Ureter (tissue), 1 donor: ENCODE data around the gene ACP1. TPM values are rescaled to one million over a fixed set of nuclear protein-coding genes. Genes with fewer than 3 reads are reported as not detected.

Experiments
- DNase-seq: peaks from one replicate; pipeline ENCODE4 v3.0.0-alpha.2; 2020; ENCODE audit warnings: low spot score
- total RNA-seq: library from RNA; stranded (reverse); gene quantifications from one replicate; pipeline ENCODE4 v1.2.4, GENCODE V29; 2023
- donor health status: DM: yes; HTN: yes; CAD: no.

The ACP1 gene
- total RNA-seq, 1 donor from 2014 or later: 97.5 TPM

DNA sequence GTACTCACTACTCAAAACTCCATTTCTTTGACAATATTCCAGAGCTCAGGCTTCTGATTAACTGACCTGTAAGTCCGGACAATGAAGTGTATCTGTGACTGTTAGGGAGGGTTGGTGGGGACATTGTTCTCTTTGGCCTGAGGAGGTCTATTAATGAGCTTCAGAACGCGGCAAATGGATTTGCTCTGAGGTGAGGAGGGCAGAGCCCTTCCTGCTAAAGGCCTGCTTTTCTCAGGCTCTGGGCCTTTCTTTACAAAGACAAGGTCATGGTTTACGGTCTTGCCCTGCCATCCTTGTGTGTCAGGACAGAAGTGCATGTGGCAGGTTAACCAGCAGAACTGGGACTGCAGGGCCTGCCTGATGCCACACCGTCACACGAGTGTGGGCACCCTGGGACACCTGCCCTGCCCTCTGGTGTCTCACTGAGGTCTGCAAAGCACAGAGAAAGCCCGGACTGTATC, 15.9 kb downstream of the ACP1 start:
- DNase-seq: no peak

DNA sequence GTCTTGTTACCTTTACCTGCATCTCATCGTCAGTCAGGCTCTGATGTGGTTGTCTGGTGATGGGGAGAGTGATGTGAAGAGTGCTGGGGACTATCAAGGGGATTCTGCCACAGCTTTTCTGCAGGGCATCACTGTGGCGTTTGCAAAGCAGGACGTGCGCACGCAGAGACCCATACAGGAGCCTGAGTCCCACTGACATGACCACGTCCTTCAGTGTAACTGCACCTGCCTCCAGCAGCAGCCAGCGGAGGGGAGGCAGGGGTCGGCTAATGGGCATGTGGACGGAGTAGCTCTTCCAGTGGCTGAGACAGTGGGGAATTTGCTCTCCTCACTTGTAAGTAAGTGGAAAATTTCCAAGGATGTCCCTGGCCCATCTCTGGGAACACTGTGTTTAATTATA, 16.6 kb downstream of the ACP1 start:
- no peak for DNase-seq

DNA sequence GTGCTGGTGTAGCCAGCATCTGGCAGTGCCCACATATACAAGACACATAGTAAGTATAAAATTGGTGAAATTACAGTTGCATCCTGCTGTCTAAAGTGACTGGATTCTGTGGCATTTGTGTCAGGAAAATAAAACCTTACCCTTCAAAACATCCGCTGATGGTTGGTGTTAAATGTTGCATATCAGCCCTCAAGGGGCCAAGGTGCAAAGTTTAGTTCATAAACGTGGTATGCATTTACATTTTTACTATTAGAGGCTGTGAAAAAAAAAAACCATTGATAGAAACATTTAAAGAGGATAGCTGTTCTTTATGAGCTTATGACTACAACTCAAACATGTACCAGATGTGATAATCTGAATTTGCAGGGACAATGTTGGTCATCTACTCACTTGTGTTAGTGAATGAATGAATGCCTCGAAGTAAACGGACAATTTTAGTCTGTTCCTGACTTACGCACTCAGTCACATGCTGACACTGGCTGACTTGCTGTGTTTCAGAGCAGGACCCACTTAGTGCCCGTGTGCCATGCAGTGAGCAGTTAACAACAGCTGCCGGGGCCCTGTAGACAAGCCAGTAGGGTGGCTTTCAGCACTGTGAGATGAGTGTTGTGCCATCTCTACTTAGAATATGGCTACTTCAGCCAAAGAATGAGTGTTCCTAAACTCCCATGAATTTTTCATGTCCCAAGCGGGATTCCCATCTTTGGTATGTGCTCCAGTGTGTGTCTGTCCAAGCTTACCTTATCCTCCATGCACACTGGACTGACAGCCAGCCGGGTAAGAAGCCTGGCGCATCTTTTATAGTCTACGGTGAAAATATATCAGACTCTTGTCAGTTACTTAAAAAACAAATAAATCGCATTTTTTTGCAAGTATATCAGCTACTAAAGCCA, 17.9 kb downstream of the ACP1 start:
- DNase-seq: no peak

DNA sequence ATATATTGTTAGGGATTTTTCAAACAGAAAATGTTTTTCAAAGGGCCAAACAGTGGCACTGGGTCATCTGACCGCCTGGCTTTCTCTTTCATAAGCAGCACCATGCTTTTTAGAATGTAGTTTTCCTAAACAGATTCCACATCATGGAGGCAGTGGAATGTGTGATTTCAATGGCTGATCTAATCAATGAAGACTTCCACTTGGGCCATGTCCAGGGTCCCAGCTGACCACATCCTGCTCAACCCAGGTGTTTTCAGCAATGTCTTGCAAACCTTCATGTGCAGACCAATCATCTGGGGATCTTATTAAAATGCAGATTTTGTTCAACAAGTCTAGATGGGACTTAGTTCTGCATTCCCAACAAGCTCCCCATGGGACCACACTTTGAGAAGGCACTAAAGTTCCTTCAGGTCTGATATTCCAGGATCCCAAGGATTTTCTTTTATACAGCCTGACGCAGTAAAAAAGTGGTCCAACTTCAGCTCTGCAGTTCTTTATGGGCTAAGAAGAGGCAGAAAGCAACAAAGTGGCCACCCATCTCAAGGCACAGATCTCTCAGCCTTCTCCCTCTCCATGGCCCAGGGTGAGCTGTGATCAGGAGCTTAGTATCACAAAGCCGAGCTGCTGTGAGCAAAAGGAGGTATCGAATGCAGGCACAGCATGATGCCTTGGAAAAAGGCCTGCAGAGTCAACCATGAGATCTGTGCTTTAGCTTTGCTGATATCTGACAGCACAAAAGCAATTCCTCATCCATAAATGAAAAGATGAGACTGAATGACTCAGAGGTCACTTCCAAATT, 19.4 kb downstream of the ACP1 start:
- DNase-seq: no peak

DNA sequence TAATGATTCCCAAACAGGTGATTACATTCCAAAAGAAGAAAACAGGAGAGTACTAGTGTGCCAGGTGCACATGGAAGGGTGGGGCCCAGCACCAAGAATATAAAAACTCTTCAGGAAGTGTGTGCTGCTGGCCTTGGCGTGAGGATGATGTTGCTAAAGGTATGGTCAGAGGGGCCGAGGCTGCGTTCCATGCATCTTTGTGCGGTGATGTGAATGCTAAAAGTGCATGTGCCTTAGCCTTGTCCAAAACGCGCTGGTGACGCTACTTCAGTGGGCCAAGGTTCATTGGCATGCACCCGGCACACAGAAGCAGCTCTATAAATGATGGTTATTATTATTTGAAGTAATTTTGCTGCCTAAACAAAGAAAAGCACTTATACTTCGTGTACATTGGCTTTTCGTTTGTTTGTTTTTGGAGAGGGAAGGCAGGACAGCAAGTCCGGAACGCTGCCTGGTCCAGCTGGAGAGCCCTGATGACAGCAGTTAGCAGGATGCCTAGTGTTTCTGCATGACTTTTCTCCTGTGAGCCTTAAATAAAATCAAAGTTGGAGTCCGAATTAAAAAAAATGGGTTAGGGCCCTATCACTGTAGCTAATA, 20.2 kb downstream of the ACP1 start:
- no peak for DNase-seq

DNA sequence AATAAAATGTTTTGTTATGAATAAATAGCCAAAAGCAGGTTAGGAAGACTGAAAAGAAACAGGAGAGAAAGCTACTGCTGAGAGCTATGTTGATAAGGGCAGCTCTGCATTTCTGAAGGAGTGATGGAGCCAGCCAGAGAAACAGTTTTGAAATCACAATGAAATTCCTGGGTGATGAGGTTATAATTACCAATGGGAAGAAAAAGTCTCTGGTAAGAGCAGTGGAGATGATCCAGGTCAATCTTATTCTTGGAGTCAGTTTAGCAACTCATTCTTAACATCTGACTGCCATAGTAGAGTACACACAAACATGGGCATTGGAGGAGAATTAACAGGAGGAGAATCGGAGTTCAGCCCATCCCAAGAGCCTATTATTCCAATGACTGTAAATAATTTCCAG, 20.8 kb downstream of the ACP1 start:
- DNase-seq: no peak

DNA sequence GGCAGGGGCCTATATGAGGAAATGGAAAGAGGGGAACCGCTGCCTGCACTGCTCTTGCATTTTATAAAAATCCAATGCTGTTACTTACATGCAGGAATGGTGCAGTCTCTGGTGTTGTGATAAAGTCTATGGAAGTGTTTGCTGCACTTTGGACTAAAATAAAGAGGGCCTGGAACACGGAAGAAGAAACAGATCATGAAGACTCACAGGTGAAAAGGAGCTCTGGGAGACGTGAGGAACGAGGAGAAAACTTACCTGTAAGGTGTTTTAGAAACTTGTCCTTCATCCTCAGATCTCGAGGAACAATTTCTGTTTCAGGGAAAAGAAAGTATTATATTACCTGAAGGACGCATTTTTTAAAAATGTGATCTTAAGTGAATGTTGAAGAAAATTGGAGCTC, 21.3 kb downstream of the ACP1 start:
- DNase-seq: no peak

DNA sequence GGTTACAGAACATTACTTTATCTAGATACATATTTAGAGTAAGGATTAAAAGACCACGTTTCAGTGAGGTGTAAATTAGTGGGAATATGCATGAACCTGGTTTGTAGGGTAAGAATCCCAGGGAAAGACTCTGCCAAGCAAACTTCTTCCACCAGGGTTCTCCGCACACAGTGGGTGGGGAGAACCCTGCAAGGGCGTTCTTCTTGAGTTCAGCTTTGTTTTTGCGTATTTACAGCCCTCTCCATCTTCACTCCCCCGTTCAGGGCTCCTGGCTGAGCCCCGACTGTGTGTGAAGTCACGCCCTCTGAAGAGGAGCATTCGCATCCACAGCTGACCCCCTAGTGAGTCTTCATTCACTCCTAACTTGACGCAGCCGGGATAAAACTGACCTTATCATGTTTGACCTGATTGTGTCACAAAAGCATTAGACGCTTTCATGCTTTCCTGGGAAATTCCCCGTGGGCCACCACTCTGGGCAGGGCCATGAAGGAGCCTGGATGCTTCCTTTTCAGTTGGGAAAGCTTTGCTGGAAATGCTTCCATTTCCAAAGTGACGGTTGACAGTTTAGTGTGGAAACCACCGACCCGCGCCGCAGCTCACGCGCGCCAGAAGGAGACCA, 22.1 kb downstream of the ACP1 start:
- no peak for DNase-seq

DNA sequence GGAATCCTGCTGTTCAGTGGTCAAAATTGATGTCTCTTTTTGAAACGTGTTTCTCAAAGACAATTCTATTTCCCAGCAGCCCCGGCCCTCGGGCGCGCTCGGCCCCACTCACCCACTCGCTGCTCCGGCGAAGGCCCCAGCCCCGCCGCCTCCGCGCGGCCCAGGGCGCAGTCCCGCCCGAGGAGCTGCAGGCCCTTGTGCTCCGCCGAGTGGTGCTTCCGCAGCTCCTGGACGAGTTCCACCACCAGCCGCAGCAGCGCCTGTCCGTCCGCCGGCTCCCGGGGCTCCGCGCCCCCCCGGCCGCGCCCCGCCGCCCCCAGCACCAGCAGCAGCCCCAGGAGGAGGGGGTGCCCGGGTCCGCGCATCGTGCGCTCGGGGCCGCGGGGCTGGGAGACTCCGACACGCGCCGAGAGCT, 22.7 kb downstream of the ACP1 start:
- DNase-seq: no peak

DNA sequence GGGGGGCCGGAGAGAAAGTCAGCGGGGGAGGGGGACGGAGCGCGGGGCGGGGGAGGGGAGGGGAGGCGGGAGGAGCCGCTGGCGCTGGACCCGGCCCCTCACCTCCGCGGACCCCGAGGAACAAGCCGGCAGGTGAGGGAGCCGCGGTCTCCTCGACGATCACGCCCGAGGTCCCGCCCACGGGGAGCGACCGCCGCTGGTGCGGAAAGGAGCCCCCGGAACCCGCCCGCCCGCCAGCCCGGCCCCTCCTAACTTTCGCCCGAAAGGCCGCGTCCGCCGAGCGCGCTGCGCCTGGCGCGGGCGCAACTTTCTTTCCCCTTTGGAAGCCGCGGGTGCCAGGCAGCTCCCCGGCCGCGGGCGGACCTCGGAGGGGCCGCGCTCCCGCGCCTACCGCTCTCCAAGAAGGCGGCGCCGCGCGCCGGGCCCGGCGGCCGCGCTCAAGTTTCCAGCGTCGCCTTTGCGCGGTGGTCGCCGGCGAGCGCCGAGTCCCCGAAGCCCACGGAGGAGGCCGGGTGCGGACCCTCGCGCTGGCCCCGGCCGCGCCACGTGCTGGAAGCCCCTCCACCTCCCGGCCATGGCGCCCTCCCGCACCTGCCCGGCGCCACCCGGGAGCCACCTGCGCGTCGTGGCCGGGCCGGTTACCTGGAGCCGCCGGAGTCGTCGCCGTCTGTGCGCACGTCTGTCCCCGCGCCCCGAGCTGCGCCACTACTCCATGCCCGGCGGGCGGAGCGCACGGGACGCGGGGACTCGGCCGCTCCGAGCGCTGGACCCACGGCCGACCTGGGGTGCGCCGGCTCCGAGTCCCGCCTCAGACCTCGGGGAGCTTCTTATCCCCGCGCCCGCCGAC, 23.4 kb downstream of the ACP1 start, which contains the start of gene ALKAL2:
ALKAL2 (minus strand) TSS at position 181 of the 847 bp plus-strand sequence. CDS start 256 bp downstream, outside the sequence.
- DNase-seq: no peak

DNA sequence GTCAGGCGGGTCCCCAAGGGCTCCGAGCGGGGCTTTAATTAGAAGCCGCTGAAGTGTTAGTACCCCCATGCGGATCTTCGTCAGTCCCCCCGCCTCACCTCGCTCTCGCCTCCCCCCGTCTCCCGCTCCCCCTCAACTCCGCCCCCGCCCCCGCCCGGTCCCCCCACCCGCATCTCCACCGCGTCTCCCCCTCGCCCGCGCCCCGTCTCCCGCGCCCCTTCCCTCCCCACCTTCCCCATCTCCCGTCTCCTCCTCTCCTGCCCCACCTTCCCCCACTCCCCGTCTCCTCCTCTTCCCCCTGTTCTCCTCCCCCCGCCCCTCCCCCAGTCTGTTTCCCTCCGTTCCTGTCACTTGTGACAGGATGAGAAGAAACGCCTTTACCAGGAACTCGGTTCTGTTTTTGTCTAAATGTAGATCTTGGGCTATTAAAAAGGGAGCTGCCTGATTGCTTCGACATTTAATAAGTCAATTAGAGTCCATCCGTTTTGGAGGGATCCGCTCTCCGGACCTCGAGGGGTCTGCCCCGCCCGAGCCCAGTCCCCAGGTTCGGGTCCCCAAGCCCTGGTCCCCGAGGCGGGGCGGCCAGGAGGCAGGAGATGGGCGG, 24.1 kb downstream of the ACP1 start:
- DNase-seq: no peak

DNA sequence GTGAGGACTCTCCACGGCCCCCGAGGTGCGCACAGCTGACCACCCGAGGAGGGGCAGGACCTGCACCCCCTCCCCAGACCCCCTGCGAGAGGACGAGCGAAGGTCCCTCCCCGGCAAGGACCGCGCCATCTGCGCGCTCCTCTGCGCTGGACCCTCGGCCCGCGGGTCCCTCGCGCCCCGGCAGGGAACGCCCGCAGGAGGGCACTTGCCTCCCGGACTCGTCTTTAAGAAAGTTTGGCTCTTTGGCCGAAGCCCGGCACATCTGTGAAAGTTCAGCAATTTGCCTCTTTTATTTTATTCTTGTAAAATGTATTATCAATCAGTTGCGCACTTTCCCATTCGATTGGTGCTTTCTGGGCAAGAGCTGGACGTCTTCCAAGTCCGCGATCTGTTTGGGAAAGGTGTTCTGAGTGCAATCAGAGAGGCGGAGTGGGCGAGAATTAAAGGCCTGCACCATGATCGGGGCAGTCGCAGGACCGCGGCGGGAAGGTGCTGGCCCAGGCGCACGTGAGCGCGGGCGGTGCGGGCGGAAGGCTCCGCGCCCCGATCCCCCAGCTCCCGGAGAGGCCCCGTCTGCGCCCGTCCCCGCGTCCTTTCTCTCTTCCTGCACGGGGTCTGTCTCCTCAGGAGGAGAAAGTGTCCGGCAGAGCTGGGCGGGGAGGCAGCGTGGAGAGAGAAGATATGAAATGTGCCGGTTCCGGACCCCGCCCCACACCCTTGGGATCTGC, 24.8 kb downstream of the ACP1 start:
- DNase-seq: no peak

DNA sequence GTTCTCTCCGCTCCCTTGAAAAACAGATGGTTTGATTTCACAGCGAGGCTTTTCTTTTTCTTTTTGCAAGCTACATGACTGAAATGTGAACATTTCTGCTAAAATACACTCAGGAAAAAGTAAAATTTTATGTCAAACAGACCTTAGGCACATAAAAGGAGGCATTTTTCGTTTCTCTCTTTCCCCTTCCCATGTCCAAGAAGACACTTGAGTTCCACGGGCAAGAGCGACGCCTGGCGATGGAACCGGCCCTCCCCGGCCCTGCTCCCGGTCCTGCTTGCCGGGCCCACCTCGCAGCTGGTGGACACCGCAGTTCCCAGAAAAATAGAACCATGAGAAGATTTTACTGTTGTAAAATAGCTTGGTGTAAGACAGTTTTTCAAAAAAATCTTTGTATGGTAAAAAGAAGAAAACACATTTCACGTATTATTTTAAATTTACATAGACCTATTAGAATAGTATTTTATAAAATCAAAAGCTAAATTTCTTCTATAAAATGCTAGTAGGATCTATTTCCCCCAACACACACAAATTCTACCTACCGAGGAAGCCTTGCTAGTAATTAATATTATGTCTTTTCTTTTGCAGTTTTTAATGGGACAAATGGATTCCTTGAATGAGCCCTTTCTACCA, 25.5 kb downstream of the ACP1 start:
- peak; percentile 74 for DNase-seq

DNA sequence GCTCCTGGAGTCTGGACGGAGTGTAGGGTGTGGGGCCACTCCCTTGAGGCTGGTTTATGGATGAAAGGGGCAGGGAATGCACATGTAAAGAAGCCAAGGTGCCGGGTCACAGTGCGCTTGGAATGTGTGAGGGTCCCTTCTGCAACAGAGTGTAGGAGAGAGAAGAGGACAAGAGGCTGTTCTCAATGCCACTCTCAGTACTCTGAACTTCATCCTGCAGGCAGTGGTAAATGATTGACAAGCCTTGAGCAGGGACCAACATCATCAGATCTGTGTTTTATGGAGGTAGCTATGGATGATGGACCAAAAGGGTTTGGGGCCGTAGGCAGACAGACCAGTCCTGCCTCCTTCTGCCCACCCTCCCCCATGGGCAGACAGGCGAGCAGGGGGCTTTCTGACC, 30.3 kb downstream of the ACP1 start:
- DNase-seq: no peak

DNA sequence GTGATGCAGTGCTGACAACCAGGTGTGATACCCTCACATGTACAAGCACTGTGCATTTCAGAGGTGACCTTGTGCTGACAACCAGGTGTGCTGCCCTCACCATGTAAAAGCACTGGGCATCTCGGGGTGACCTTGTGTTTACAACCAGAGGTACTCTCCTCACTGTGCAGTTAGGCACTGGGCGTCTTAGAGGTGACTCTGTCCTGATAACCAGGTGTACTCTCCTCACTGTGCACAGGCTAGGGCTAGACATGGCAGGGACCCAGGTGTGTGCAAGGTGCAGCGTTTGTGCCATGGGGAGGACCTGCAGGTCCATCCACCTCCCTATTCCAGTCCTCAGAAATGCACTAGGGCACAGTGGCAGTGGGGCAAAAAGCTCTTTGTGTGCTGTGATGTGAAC, 31.6 kb downstream of the ACP1 start:
- DNase-seq: no peak

DNA sequence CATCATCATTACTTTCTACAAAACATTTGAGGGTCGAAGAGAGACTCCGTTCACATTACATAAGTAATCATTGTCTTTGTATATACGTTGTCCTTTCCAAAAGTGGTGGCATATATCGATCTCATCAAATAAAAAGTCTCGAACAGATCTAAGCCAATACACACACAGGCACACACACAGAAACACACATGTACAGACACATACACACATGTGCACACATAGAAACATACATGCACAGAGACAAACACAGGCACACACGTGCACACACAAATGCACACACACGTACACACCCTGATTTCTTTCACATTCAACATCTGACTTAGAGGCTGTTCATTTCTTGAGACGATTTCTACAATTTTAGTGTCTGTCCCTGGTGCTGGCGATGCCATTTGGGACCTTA, 40.6 kb downstream of the ACP1 start:
- no peak for DNase-seq

DNA sequence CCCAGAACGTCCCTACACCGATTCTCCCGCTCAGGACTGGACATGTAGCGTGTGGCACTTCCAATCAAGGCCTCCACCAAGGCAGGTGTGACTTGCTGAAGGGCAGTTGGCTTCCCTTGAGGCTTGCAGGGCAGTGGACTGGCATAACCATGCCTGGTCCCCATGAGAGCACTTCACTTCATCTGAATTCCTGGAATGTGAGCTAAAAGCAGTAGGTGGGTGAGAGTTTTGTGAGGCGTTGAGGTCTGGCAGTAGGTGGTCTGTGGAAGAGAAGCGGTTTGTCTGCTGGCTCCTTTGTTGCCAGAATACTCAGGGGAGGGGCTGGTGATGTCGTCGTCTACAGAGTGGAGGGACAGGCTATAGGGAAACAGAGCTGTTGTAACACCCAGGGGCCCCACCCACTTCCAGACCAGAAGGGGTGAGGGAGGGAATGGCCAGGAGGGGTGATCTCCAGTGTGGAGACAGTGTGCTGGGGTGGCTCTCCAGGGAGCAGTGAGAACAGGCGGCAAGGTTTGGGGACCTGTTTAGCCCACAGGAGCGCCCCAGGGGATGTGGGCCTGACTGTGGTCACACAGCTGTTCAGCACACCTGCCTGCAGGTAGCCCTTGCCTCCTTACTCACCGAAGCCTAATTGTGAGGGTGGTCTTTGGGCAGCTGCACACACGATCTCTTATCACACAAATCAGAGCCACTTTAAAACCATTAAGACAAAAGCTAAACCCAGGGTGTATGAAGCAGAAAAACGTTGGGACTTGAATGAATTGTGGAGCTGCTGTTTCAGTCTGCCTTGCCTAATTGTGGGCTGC, 44.6 kb downstream of the ACP1 start:
- no peak for DNase-seq

DNA sequence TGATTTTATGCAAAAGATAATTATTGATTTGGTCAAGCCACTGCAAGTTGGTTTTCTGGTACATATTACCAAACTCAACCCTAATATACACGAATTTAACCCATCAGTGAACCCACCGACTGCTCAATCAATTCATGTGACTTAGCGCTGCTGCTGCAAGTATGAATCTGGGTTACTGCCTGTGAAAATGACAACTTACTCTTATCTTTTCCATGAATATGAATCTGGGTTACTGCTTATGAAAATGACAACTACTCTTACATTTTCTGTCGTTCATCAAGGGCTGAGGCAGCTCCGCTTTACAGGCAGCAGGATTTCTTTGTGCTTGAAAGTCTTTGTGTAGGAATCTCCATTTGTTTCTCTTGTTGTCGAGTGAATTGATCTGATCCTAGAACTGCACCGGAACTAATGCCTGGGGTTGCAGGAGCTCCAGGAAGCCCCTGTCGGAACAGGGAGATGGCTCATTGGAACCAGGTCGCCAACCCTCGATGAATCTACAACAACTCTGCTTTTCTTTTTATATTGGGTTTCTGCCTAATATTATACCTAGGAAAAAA, 45.3 kb downstream of the ACP1 start:
- no peak for DNase-seq
